WERI-Rb-1 (cell line): ENCODE data around the gene ZNF576.
"Not testable (repeated sequence)": the region's sequence is repeated elsewhere in the genome, so short reads cannot be mapped to it uniquely, and the experiment has no call there.

Source experiments
- DNase-seq: peaks from one replicate; pipeline ENCODE4 v3.0.0-alpha.2; 2020
- H3K27ac ChIP-seq: fragments of 250-450 bp; sonication (Bioruptor Pico); 2 replicates; pipeline ENCODE4 v1.5.1; 2020; ENCODE audit warnings: mild to moderate bottlenecking, moderate library complexity
- H3K27me3 ChIP-seq: fragments of 250-450 bp; sonication (Bioruptor Pico); 2 replicates; pipeline ENCODE4 v1.5.1; 2021; ENCODE audit warnings: mild to moderate bottlenecking, low read depth, moderate library complexity; ENCODE audit not compliant: insufficient read depth, severe bottlenecking
- H3K36me3 ChIP-seq: fragments of 250-450 bp; sonication (Bioruptor Pico); 2 replicates; pipeline ENCODE4 v1.5.1; 2020; ENCODE audit warnings: mild to moderate bottlenecking, moderate library complexity
- H3K4me3 ChIP-seq: 2 replicates; pipeline ENCODE4 v1.5.1; 2011; ENCODE audit warnings: low read depth, mild to moderate bottlenecking, control low read depth, low read length
- H3K9me3 ChIP-seq: fragments of 250-450 bp; sonication (Bioruptor Pico); 2 replicates; pipeline ENCODE4 v1.5.1; 2021; ENCODE audit warnings: mild to moderate bottlenecking, moderate library complexity; ENCODE audit not compliant: severe bottlenecking
- CTCF ChIP-seq: IDR thresholded peaks from 2 replicates; pipeline ENCODE4 v1.5.1; 2011; ENCODE audit warnings: low read depth, mild to moderate bottlenecking, control low read depth, inconsistent platforms, low read length

Gene ZNF576

GRCh38 chr19:43578787-43579186, 17.6 kb upstream of the ZNF576 start:
- no peak for TF ChIP-seq CTCF
- H3K36me3 ChIP-seq: peaks cover 6% of the 10 kb centered on the region; the same call in 1 of the 2 replicates
- H3K27ac ChIP-seq: no peak overlapping the region
- DNase-seq: no peak
- H3K27me3 ChIP-seq: no peaks in the 10 kb centered on the region
- H3K9me3 ChIP-seq: no peaks in the 10 kb centered on the region
- no peak overlapping the region for H3K4me3 ChIP-seq

- no peak overlapping the region for H3K4me3 ChIP-seq
- no peaks in the 10 kb centered on the region for H3K9me3 ChIP-seq
- no peaks in the 10 kb centered on the region for H3K27me3 ChIP-seq
- DNase-seq: no peak
- no peak for TF ChIP-seq CTCF
- no peak overlapping the region for H3K27ac ChIP-seq
- no peaks in the 10 kb centered on the region; the same call in 1 of the 2 replicates for H3K36me3 ChIP-seq
Observed at GRCh38 chr19:43581467-43581866, 14.9 kb upstream of the ZNF576 start.

GRCh38 chr19:43582495-43582894, 13.9 kb upstream of the ZNF576 start:
- Histone ChIP-seq H3K36me3 (no peaks in the 10 kb centered on the region; the same call in none of the 2 replicates), H3K9me3 (no peaks in the 10 kb centered on the region), H3K27ac (no peak overlapping the region), H3K4me3 (no peak overlapping the region), H3K27me3 (no peaks in the 10 kb centered on the region)
- no peak for DNase-seq
- no peak for TF ChIP-seq CTCF

DNA sequence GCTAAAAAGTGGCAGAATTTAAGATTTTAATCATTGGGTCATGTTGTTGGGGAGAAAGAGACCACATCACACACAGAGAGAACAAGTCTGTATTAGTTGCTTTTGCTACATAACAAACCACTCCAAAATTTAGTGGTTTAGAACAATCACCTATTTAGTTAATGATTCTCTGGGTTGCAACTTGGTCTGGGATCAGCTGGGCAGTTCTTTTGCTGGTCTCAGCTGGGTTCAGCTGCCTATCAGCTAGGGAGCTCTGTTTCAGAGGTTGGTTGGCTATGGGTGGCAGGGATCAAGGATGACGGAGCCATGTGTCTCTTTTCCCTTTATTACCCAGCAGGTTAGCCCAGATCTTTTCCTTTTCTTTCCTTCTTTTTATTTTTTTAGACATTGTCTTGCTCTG, 11.9 kb upstream of the ZNF576 start:
- no peak for TF ChIP-seq CTCF
- no peak overlapping the region for H3K4me3 ChIP-seq
- H3K36me3 ChIP-seq: peaks cover 4% of the 10 kb centered on the region
- H3K27ac ChIP-seq: no peak overlapping the region
- no peaks in the 10 kb centered on the region for H3K9me3 ChIP-seq
- H3K27me3 ChIP-seq: no peaks in the 10 kb centered on the region
- DNase-seq: no peak

GRCh38 chr19:43586346-43586745, 10.0 kb upstream of the ZNF576 start:
- H3K27ac ChIP-seq: no peak overlapping the region
- no peaks in the 10 kb centered on the region for H3K27me3 ChIP-seq
- no peak for DNase-seq
- peaks cover 8% of the 10 kb centered on the region for H3K36me3 ChIP-seq
- TF ChIP-seq CTCF: no peak
- H3K4me3 ChIP-seq: no peak overlapping the region
- H3K9me3 ChIP-seq: no peaks in the 10 kb centered on the region

DNA sequence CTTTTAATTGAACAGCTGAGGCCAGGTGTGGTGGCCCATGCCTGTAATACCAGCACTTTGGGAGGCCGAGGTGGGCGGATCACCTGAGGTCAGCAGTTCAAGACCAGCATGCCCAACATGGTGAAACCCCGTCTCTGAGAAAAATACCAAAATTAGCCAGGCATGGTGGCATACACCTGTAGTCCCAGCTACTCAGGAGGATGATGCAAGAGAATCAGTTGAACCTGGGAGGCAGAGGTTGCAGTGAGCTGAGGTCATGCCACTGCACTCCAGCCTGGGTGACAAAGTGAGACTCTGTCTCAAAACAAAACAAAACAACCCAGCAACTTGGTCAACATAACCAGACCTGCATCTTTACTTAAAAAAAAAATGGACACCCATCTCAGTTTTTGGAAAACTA, 9.4 kb upstream of the ZNF576 start:
- H3K36me3 ChIP-seq: peaks cover 11% of the 10 kb centered on the region
- H3K27ac ChIP-seq, H3K9me3 ChIP-seq, DNase-seq, H3K27me3 ChIP-seq, H3K4me3 ChIP-seq: not testable (repeated sequence)
